H1 (cell line): ENCODE results near the gene C7orf57. TPM values are rescaled to one million over a fixed set of nuclear protein-coding genes. Genes with fewer than 3 reads are reported as not detected.

Source experiments
- CHD7 ChIP-seq: fragments of 300-600 bp; sonication (generic); IDR thresholded peaks from 2 replicates; pipeline ENCODE4 v1.7.1; 2012; ENCODE audit warnings: low read length, moderate library complexity, mild to moderate bottlenecking, inconsistent platforms; ENCODE audit not compliant: insufficient replicate concordance
- polyA plus RNA-seq, 7 experiments: library from polyadenylated mRNA; depleted of rRNA in 3 of 7; stranded (reverse) in 5 of 7; unstranded in 2 of 7; fragments of >200 nt in 5 of 7; fragments of 200-250 nt in 2 of 7; gene quantifications; 1 replicate in 5 of 7; 2 replicates in 1 of 7; 4 replicates in 1 of 7; pipeline versions ENCODE4 v1.2.1 to v1.2.3, GENCODE V29; 2011 to 2013; ENCODE audit warnings: missing spikeins in 2 of 7, mixed read lengths in 2 of 7
- total RNA-seq: library from RNA; stranded (reverse); fragmentation: NEBNext Ultra II Directional; extraction: Animal tissue kit (Norgen Biotek cat#: 25700); gene quantifications from 2 replicates; pipeline ENCODE4 v1.2.1, GENCODE V29; 2021

Gene C7orf57
- total and polyA plus RNA-seq, 2 of the 8 experiments (the other 6 are each of a cell fraction or from before 2014, with no cell fraction given): 0.08 to 0.56 TPM

DNA sequence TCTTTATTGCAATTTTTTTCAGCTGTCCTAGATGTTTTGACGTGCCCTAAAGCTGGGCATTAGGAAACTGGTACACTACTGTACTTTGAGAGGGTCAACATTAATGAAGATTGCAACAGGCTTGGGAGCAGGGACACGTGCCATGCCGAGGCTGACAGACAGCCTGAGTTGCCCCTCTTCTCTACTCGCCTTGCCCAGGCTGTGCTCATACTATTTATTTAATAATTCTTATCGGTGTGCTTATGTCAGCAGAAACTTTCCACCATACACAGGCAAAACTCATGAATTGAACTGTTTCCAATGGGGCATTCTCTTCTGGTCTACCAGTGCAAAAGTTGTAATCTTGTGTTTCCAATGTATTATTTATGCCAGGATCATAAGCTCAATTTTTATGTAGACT lies 24.4 kb downstream of the C7orf57 start (continued):
- TF ChIP-seq CHD7: no peak
